ENCODE results near the gene NTPCR. TPM values are rescaled to one million over a fixed set of nuclear protein-coding genes. Genes with fewer than 3 reads are reported as not detected.

The NTPCR gene
- total RNA-seq, 2 experiments from 2014 or later = 8.5 to 9.3 TPM

- no peaks in the 10 kb centered on the region for H3K9me3 Mint-ChIP-seq
- H3K27me3 ChIP-seq (ENCODE audit: control insufficient read depth in 1 of 2, insufficient read depth in 2 of 2, low read length in 2 of 2) = no peaks in the 10 kb centered on the region
- no peak overlapping the region for H3K4me3 ChIP-seq (ENCODE audit: low read length)
- intact Hi-C loops (cut with DNase I, micrococcal nuclease) = loop anchor here in 1 of 2 experiments (10.0 kb wide), 2 partner anchors 342 to 382 kb away; partner anchors contain the start of gene MAP3K21
- H3K27me3 Mint-ChIP-seq = no peaks in the 10 kb centered on the region
- H3K27ac ChIP-seq (ENCODE audit: low read depth in 1 of 2, low read length in 2 of 2) = no peak overlapping the region
- peaks cover 25% of the 10 kb centered on the region for H3K4me1 Mint-ChIP-seq (ENCODE audit: low read depth)
- H3K9me3 ChIP-seq (ENCODE audit: control insufficient read depth in 1 of 2, insufficient read depth in 1 of 2, low read length in 2 of 2) = no peaks in the 10 kb centered on the region
- ATAC-seq (ENCODE audit: poor library complexity) (no peak), DNase-seq (no peak)
- no peaks in the 10 kb centered on the region for H3K36me3 ChIP-seq (ENCODE audit: insufficient read depth, low read length)
- ChIA-PET CTCF (no interaction called here), POLR2A (interaction anchor here (3.5 kb wide), 1 partner anchor 18 kb away, joined by 11 read pairs; no protein-coding TSS in a partner anchor)
- H3K4me1 ChIP-seq (ENCODE audit: insufficient read depth, low read length) = peaks cover 14% of the 10 kb centered on the region
- no peak overlapping the region for H3K4me3 Mint-ChIP-seq
- H3K27ac Mint-ChIP-seq = no peak overlapping the region
- no peaks in the 10 kb centered on the region for H3K36me3 Mint-ChIP-seq (ENCODE audit: low read depth)
- no peak for TF ChIP-seq CTCF (IDR thresholded peaks at IDR 0.05)
These were observed 7.8 kb upstream of the NTPCR start for GRCh38 chr1:232942413-232943294.

DNA sequence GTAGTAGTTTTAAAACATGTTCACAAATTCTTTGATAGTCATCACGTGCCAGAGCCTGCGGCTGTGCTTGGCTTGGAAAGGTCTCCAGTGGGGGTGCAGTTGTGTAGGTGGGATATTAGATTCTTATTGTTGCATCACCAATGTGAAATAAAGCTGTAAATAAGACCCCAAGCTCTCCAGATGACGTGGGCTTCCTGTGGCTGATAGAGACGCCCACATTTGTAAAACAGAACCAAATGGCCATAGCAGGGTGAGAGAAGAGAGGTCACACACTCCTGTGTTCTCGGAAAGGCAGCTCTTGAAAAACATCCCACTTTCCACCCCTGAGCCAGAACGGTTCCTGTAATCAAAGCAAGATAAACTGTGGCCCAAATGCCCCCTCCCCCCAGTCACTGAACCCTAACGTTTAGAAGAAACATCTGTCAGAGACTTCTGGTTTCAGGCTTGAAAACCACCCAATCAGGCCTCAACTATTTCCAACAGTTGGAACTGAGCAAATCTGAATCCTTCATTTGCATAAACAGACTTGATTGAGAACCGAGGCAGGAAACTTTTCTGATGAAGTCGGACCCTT lies 6.6 kb upstream of the NTPCR start:
- H3K4me1 Mint-ChIP-seq (ENCODE audit: low read depth) = peaks cover 25% of the 10 kb centered on the region
- ChIA-PET CTCF (no interaction called here), POLR2A (interaction anchor here (3.5 kb wide), 1 partner anchor 19 kb away, joined by 11 read pairs; no protein-coding TSS in a partner anchor)
- Histone ChIP-seq H3K27me3 (ENCODE audit: control insufficient read depth in 1 of 2, insufficient read depth in 2 of 2, low read length in 2 of 2) (no peaks in the 10 kb centered on the region), H3K27ac (ENCODE audit: low read depth in 1 of 2, low read length in 2 of 2) (no peak overlapping the region), H3K4me3 (ENCODE audit: low read length) (no peak overlapping the region), H3K4me1 (ENCODE audit: insufficient read depth, low read length) (peaks cover 14% of the 10 kb centered on the region), H3K9me3 (ENCODE audit: control insufficient read depth in 1 of 2, insufficient read depth in 1 of 2, low read length in 2 of 2) (no peaks in the 10 kb centered on the region), H3K36me3 (ENCODE audit: insufficient read depth, low read length) (no peaks in the 10 kb centered on the region)
- no peaks in the 10 kb centered on the region for H3K27me3 Mint-ChIP-seq
- peak overlapping the region; percentile 26 for H3K4me3 Mint-ChIP-seq
- no peak for ATAC-seq (ENCODE audit: poor library complexity)
- TF ChIP-seq CTCF (IDR thresholded peaks at IDR 0.05) = no peak
- peak overlapping the region; percentile 60 for H3K27ac Mint-ChIP-seq
- no peak for DNase-seq
- H3K36me3 Mint-ChIP-seq (ENCODE audit: low read depth) = no peaks in the 10 kb centered on the region
- intact Hi-C loops (cut with DNase I, micrococcal nuclease) = loop anchor here in 1 of 2 experiments (10.0 kb wide), 2 partner anchors 341 to 381 kb away; partner anchors contain the start of gene MAP3K21
- no peaks in the 10 kb centered on the region for H3K9me3 Mint-ChIP-seq

DNA sequence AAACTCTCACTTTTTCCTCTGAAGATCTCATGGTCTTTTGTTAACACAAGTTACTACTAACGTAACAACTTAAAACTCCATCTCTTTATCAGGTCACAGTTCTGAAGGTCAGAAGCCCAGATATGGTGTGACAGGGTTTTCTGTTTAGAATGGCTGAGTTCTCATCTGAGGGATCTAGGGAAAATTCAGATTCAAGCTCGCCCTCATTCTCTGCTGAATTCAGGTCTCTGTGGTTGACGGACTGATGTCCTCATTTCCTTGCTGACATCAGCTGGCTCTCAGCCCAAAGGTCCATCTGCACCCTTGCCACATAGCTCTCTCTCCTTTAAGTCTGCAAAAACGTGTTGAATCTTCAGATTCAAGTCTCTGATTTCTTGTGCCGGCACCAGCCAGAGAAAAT lies 6.1 kb upstream of the NTPCR start:
- intact Hi-C loops (cut with DNase I, micrococcal nuclease) = loop anchor here in 1 of 2 experiments (10.0 kb wide), 2 partner anchors 340 to 380 kb away; partner anchors contain the start of gene MAP3K21
- no peak for TF ChIP-seq CTCF (IDR thresholded peaks at IDR 0.05)
- H3K27me3 ChIP-seq (ENCODE audit: control insufficient read depth in 1 of 2, insufficient read depth in 2 of 2, low read length in 2 of 2) = no peaks in the 10 kb centered on the region
- ChIA-PET POLR2A (interaction anchor here (3.5 kb wide), 1 partner anchor 20 kb away, joined by 11 read pairs; no protein-coding TSS in a partner anchor), CTCF (no interaction called here)
- no peak for ATAC-seq (ENCODE audit: poor library complexity)
- Mint-ChIP-seq H3K4me3 (no peak overlapping the region), H3K27me3 (no peaks in the 10 kb centered on the region), H3K9me3 (no peaks in the 10 kb centered on the region), H3K27ac (no peak overlapping the region), H3K36me3 (ENCODE audit: low read depth) (no peaks in the 10 kb centered on the region), H3K4me1 (ENCODE audit: low read depth) (peaks cover 28% of the 10 kb centered on the region)
- H3K36me3 ChIP-seq (ENCODE audit: insufficient read depth, low read length) = no peaks in the 10 kb centered on the region
- H3K9me3 ChIP-seq (ENCODE audit: control insufficient read depth in 1 of 2, insufficient read depth in 1 of 2, low read length in 2 of 2) = no peaks in the 10 kb centered on the region
- H3K4me1 ChIP-seq (ENCODE audit: insufficient read depth, low read length) = peaks cover 14% of the 10 kb centered on the region
- DNase-seq = no peak
- H3K4me3 ChIP-seq (ENCODE audit: low read length) = no peak overlapping the region
- H3K27ac ChIP-seq (ENCODE audit: low read depth in 1 of 2, low read length in 2 of 2) = no peak overlapping the region
